Smooth muscle cell of the brain vasculature (primary cell): ENCODE data around the gene RTP5.
"Not testable (repeated sequence)": the region's sequence is repeated elsewhere in the genome, so short reads cannot be mapped to it uniquely, and the experiment has no call there.

ENCODE experiments used
- DNase-seq: peaks from one replicate; pipeline ENCODE4 v3.0.0-alpha.2; 2012; ENCODE audit warnings: low read depth, low spot score

RTP5 gene

DNA sequence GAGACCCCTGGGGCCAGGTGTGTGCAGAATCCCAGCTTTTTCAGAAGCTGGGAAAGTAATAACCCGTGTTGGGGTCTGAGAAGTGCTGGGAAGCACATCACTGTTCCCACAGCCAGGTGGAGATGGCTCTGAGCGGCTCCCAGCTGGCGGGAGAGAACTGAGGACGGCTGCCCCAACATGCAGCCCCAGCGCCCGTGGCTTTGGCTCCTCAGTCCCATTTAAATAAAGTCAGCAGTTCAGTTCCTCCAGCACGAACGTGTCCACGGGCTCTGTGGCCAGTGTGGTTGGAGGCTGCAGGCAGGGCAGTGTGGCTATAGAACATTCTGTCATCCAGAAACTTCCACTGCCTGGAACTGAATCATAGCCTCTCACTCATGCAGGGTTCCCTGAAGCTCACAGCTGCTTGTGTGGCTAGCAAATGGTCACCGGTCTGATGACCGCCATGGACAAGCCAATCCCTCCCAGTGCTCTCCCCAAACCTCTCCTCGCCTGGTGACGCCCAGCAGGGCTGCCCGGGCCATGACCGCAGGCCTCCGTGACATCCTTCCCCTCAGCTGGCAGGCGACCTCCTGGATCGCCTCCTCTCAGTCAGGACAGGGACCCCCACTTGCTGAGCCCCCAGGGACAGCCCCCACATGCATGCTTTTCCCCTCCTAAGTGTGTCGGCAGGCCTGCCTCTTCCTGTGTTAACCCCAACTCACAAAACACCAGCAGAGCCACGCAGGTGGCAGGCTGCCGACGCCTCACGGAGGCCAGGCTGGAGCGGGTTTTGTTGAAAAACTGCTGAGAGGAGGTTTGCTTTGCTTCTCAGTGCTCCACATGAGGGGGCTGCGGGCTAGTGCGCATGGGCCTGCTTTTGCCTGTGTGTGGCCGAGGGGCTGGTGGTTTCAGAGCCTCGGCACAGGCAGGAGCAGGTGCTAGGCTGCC lies 1.3 kb downstream of the RTP5 start:
- DNase-seq: no peak

DNA sequence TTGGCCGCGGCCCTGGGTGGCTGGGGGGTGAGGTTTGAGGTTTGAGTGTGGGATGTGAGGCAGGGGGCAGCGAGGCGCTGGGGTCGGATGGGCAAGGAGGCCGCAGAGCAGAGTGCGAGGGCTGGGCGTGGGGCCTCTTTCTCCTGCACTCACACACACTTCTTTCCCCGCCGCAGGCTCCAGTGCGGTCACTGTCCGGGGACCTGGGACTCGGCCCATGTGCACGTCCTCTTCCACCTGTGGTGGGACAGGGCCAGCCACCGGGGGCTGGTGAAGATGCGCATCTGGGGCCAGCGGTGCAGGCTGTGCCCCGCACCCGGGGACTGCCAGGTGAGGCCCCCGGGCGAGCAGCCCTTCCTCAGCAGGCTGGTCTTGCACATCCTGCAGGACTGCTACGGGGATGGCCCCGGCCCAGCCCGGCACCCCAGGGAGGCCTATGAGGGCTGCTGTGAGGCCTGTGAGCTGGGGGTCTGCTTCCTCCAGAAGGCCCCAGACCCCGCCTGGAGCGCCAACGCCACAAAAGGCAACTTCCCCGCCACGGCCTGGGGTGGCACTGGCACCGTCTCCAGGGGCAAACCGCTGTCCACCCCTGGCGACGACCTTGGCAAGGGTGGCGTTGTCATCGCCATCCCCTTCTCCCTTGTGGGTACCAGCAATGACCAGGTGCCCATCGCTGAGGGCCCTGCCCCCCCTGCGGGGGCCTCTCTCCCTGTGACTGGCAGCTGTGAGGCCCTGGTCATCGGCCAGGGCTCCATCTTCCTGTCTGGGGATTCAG lies 2.2 kb downstream of the RTP5 start:
- DNase-seq: no peak

DNA sequence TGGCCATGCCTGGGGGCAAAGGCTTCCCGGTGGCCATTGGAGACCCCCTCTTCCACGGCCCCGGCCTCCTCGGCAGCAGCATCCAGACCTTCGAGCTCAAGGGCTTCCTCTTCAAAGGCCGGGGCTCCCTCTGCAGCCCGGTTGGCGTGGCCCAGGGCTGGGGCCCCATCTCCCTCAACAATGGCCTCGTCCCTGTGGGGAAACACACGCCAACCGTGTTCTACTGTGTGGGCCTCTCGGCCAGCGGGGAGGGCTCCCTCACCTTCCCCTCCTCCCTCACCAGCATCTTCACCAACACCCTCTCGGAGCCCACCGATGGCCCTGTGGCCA lies 2.7 kb downstream of the RTP5 start:
- DNase-seq: no peak

- no peak for DNase-seq
These were observed 3.7 kb downstream of the RTP5 start for GRCh38 chr2:241873081-241873802.

DNA sequence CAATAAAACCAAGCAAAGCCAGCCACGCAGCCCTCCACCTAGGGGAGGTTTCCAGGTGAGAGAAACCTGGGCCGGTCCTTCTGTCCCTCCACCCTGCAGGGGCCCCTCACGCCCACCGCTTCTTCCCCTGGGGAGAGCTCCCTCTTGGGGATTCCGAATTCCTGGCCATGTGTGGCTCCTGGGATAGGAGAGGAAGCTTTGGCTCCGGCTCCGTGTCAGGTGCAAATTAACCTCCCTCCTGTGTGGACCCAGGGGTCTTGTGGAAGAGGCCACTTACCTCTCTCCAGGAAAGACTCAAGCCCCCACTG lies 4.2 kb downstream of the RTP5 start:
- DNase-seq: no peak

DNA sequence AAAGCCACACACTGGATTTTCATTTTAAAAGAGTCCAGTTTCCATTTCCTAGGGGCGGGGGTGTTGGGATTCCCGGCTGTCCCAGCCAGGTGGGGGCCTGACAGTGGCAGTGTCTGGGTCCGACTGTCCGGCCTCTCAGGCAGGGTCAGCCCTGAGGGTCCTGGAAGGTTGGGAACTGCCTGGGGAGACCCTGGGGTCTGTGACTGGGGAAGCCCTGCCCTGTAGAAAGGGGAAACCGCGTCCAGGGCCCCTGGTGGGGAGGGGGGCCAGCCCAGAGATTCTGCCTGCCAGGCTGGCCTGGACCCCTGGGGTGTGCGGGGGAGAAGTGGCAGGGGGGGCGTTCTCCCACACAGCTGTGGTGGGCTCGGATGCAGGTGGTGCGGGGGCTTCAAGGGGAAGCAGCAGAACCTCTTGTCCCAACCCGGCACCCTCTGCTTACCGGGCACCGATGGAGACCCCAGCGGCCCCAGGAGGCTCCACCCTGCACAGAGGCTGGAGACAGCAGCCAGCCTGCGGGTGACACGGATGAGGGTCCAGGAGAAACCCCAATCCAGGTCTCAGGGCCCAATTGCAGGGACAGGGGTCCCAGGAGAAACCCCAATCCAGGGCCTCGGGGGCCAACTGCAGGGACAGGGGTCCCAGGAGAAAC lies 4.9 kb downstream of the RTP5 start:
- DNase-seq: no peak

GRCh38 chr2:241875754-241876527 lies 6.4 kb downstream of the RTP5 start:
- not testable (repeated sequence) for DNase-seq

- DNase-seq: no peak
These were observed 7.1 kb downstream of the RTP5 start for GRCh38 chr2:241876528-241877196.

- DNase-seq: no peak
These were observed 7.7 kb downstream of the RTP5 start for GRCh38 chr2:241877197-241877685.

DNA sequence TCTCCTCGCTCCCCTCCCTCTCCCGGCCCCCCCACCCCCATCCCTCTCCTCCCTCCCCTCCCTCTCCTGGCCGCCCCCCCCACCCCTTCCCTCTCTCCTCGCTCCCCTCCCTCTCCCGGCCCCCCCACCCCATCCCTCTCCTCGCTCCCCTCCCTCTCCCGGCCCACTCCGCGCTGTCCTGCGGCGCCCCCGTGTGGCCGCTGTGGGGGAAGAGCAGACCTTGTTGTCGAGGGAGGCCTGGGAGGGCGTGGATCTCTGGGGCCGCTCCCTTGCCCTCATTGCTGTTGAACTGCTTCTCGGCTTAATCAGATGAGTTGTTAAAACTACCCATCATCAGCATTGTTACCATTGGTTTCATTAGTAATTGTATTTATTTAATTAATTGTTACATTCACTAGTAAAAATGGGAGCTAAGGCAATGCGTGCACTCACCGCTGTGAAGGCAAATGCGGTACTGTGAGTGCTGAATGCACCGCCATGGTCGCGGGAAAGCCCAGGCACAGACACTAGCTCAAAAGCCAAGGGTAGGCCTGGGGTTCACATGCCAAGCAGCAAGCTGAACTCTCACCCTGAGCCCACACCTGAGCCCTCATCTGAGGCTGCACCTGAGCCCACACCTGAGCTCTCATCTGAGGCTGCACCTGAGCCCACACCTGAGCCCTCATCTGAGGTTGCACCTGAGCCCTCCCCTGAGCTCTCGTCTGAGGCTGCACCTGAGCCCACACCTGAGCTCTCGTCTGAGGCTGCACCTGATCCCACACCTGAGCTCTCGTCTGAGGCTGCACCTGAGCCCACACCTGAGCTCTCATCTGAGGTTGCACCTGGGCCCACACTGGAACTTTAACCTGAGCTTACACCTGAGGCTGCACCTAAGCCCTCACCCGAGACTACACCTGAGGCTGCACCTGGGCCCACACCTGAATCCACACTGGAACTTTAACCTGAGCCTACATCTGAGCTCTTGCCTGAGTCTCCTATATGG lies 8.8 kb downstream of the RTP5 start:
- DNase-seq: no peak

- no peak for DNase-seq
These were observed 9.8 kb downstream of the RTP5 start for GRCh38 chr2:241879326-241879725.

- DNase-seq: no peak
These were observed 11.0 kb downstream of the RTP5 start for GRCh38 chr2:241880311-241881073.

- DNase-seq: no peak
These were observed 12.6 kb downstream of the RTP5 start for GRCh38 chr2:241882091-241882625.

GRCh38 chr2:241884951-241885290 lies 15.4 kb downstream of the RTP5 start:
- no peak for DNase-seq

GRCh38 chr2:241885291-241885945 lies 15.9 kb downstream of the RTP5 start:
- DNase-seq: no peak

- no peak for DNase-seq
These were observed 16.6 kb downstream of the RTP5 start for GRCh38 chr2:241885946-241886643.

DNA sequence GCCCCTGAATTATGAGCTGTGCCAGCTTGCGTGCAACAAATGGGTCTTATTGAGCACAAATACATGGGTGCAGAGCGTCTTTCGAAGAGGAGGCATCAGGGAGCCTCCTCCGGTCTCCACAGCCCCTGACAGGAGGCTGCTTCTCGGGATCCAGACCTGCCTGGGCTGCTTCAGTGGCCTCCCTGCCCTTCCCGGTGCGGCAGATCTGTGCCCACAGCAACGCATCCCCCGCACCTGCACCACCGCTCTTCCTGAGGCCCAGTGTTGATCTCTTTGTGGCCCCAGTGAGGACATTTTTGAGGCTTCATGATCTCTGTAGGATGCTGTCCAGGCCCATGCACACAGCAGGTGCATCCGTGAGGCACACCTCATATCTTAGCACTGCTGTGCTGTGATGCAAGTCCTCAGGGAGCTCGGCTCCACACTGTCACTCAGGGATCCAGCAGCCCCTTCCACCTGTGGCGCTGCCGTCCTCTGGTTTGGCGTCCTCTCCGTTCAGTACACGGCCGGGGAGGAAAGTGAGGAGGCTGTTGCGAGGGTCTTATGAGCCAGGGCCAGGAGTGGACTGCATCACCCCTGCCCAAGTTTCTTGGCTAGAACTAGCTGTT lies 17.4 kb downstream of the RTP5 start:
- DNase-seq: no peak
